Measurements from ENCODE around the gene NOTCH4. TPM values are rescaled to one million over a fixed set of nuclear protein-coding genes. Genes with fewer than 3 reads are reported as not detected.
A peak's percentile ranks its signal among the peaks of the same experiment; 100 is the strongest.

The NOTCH4 gene
- total RNA-seq, 2 experiments from 2014 or later = 0.47 to 0.53 TPM

GRCh38 chr6:32192608-32193039 lies 31.2 kb downstream of the NOTCH4 start, which contains the start of gene GPSM3:
Gene GPSM3, minus strand, starts transcription at chr6:32192643. Its CDS starts 130 bp downstream, at chr6:32192513.
- H3K4me3 ChIP-seq (ENCODE audit: low read length) = peak within 1 kb of the TSS; percentile 96
- Mint-ChIP-seq H3K36me3 (ENCODE audit: low read depth) (peaks cover 57% of the 10 kb centered on the region), H3K27me3 (no peaks in the 10 kb centered on the region), H3K4me3 (peak within 1 kb of the TSS; percentile 99), H3K9me3 (no peaks in the 10 kb centered on the region), H3K4me1 (ENCODE audit: low read depth) (peaks cover 65% of the 10 kb centered on the region), H3K27ac (peak within 1 kb of the TSS; percentile 96)
- no peaks in the 10 kb centered on the region for H3K9me3 ChIP-seq (ENCODE audit: control insufficient read depth in 1 of 2, insufficient read depth in 1 of 2, low read length in 2 of 2)
- ChIA-PET POLR2A (interaction anchor here (0.5 to 12.1 kb wide), 16 partner anchors 12 to 1577 kb away, joined by 3 to 242 read pairs (median 4); partner anchors contain the start of genes AGPAT1, ATF6B, DXO and EGFL8), CTCF (no interaction called here)
- H3K27me3 ChIP-seq (ENCODE audit: control insufficient read depth in 1 of 2, insufficient read depth in 2 of 2, low read length in 2 of 2) = no peaks in the 10 kb centered on the region
- H3K4me1 ChIP-seq (ENCODE audit: insufficient read depth, low read length) = peaks cover 71% of the 10 kb centered on the region
- peak; percentile 10 for ATAC-seq (ENCODE audit: poor library complexity)
- peak within 1 kb of the TSS; percentile 93 for H3K27ac ChIP-seq (ENCODE audit: low read depth in 1 of 2, low read length in 2 of 2)
- intact Hi-C loops (cut with DNase I, micrococcal nuclease) = loop anchor here (2.0 to 10.0 kb wide), 5 partner anchors 45 to 1978 kb away; partner anchors contain the start of genes C6orf47 (in 1 of the 2), CSNK2B (in 1 of the 2), EHMT2 (in 1 of the 2) and GPANK1 (in 1 of the 2)
- DNase-seq = peak in 13 of 14 experiments; percentile 36 to 83 (median 62)
- peaks cover 22% of the 10 kb centered on the region for H3K36me3 ChIP-seq (ENCODE audit: insufficient read depth, low read length)
- no peak for TF ChIP-seq CTCF (IDR thresholded peaks at IDR 0.05)

- peak in 3 of 14 experiments; percentile 51 to 70 (median 62) for DNase-seq
- H3K36me3 ChIP-seq (ENCODE audit: insufficient read depth, low read length) = peaks cover 29% of the 10 kb centered on the region
- peaks cover 74% of the 10 kb centered on the region for H3K4me1 ChIP-seq (ENCODE audit: insufficient read depth, low read length)
- CTCF ChIA-PET = no interaction called here
- H3K9me3 ChIP-seq (ENCODE audit: control insufficient read depth in 1 of 2, insufficient read depth in 1 of 2, low read length in 2 of 2) = no peaks in the 10 kb centered on the region
- H3K4me3 ChIP-seq (ENCODE audit: low read length) = peak overlapping the region; percentile 96
- H3K36me3 Mint-ChIP-seq (ENCODE audit: low read depth) = peaks cover 63% of the 10 kb centered on the region
- no peak for TF ChIP-seq CTCF (IDR thresholded peaks at IDR 0.05)
- intact Hi-C loops (cut with DNase I, micrococcal nuclease) = loop anchor here (1.0 to 10.0 kb wide), 6 partner anchors 16 to 1977 kb away; partner anchors contain the start of genes AGPAT1 (in 1 of the 2), C6orf47 (in 1 of the 2), CSNK2B (in 1 of the 2) and EHMT2 (in 1 of the 2)
- POLR2A ChIA-PET = interaction anchor here (0.5 to 12.1 kb wide), 15 partner anchors 13 to 1576 kb away, joined by 3 to 242 read pairs (median 5); partner anchors contain the start of genes AGPAT1, ATF6B, DXO and EGFL8
- peak overlapping the region; percentile 99 for H3K4me3 Mint-ChIP-seq
- peaks cover 70% of the 10 kb centered on the region for H3K4me1 Mint-ChIP-seq (ENCODE audit: low read depth)
- no peaks in the 10 kb centered on the region for H3K27me3 ChIP-seq (ENCODE audit: control insufficient read depth in 1 of 2, insufficient read depth in 2 of 2, low read length in 2 of 2)
- H3K27ac Mint-ChIP-seq = peak overlapping the region; percentile 96
- no peaks in the 10 kb centered on the region for H3K27me3 Mint-ChIP-seq
- H3K27ac ChIP-seq (ENCODE audit: low read depth in 1 of 2, low read length in 2 of 2) = peak overlapping the region; percentile 93
- ATAC-seq (ENCODE audit: poor library complexity) = no peak
- H3K9me3 Mint-ChIP-seq = no peaks in the 10 kb centered on the region
These were observed 31.9 kb downstream of the NOTCH4 start for GRCh38 chr6:32191696-32192607.

- H3K4me1 Mint-ChIP-seq (ENCODE audit: low read depth) = peaks cover 70% of the 10 kb centered on the region
- H3K36me3 Mint-ChIP-seq (ENCODE audit: low read depth) = peaks cover 72% of the 10 kb centered on the region
- H3K9me3 Mint-ChIP-seq = no peaks in the 10 kb centered on the region
- ChIA-PET CTCF (no interaction called here), POLR2A (interaction anchor here (0.8 to 12.1 kb wide), 7 partner anchors 12 to 780 kb away, joined by 3 to 242 read pairs (median 8); partner anchors contain the start of genes AGPAT1, ATF6B, FKBPL and PSMB9)
- peak overlapping the region; percentile 99 for H3K4me3 Mint-ChIP-seq
- DNase-seq (peak in 1 of 14 experiments; percentile 33), ATAC-seq (ENCODE audit: poor library complexity) (no peak)
- peak overlapping the region; percentile 96 for H3K27ac Mint-ChIP-seq
- H3K27me3 Mint-ChIP-seq = no peaks in the 10 kb centered on the region
- Histone ChIP-seq H3K4me3 (ENCODE audit: low read length) (peak overlapping the region; percentile 96), H3K36me3 (ENCODE audit: insufficient read depth, low read length) (peaks cover 37% of the 10 kb centered on the region), H3K4me1 (ENCODE audit: insufficient read depth, low read length) (peaks cover 74% of the 10 kb centered on the region), H3K27me3 (ENCODE audit: control insufficient read depth in 1 of 2, insufficient read depth in 2 of 2, low read length in 2 of 2) (no peaks in the 10 kb centered on the region), H3K27ac (ENCODE audit: low read depth in 1 of 2, low read length in 2 of 2) (peak overlapping the region; percentile 93), H3K9me3 (ENCODE audit: control insufficient read depth in 1 of 2, insufficient read depth in 1 of 2, low read length in 2 of 2) (no peaks in the 10 kb centered on the region)
- TF ChIP-seq CTCF (IDR thresholded peaks at IDR 0.05) = no peak
- intact Hi-C loops (cut with DNase I, micrococcal nuclease) = loop anchor here (1.0 to 10.0 kb wide), 6 partner anchors 13 to 1976 kb away; partner anchors contain the start of genes AGPAT1 (in 1 of the 2), C6orf47 (in 1 of the 2), CSNK2B (in 1 of the 2) and EHMT2 (in 1 of the 2)
These were observed 32.8 kb downstream of the NOTCH4 start for GRCh38 chr6:32190911-32191677.

Data from CD4-positive, alpha-beta T cell (primary cell).